ENCODE measurements around the gene ADAM19. TPM values are rescaled to one million over a fixed set of nuclear protein-coding genes. Genes with fewer than 3 reads are reported as not detected.

ADAM19 gene
- total and polyA plus RNA-seq, 2 donors (not counting 1 experiment from before 2014, with no cell fraction given): 13.0 to 65.2 TPM

DNA sequence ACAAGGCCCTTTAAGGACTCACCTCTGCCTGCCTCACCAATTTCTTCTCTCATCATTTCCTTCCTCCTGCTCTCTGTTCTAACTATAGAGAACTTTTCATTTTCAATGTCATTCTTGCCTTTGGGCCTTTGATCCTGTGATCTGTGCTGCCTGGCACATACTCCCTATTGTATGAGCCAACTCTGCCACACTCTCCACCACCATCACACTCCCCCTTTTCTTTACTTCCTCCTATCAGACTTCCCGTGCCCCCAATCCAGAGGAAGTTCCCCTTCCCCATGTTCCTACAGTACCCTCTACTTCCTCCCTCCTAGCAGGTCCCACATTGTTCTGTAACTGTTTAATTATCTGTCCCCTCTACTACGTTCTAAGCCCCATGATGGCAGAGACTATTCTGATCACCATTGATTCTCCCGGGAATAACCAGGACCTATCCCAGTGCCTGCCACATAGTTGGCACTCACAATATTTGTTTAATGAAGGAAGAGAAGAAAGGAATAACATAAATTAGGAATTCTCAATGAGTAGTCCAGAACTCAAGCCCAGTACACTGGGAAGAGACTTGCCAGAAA is 27.5 kb downstream of the ADAM19 start:
- no peaks in the 10 kb centered on the region for H3K9me3 ChIP-seq (ENCODE audit: control insufficient read depth, insufficient read depth, low read depth, low read length)
- peaks cover 49% of the 10 kb centered on the region for H3K4me1 ChIP-seq (ENCODE audit: control insufficient read depth, extremely low read depth, insufficient read depth, low read length)
- no peak overlapping the region for H3K9ac ChIP-seq (ENCODE audit: insufficient read depth, low read length)
- no peak for DNase-seq (ENCODE audit: low read depth in 2 of 2)
- H3K79me2 ChIP-seq (ENCODE audit: control insufficient read depth, insufficient read depth, low read length): peaks cover 35% of the 10 kb centered on the region
- H3K4me3 ChIP-seq (replicated peaks in 1 of 4; ENCODE audit: control extremely low read depth in 1 of 4, insufficient read depth in 1 of 4, low read depth in 3 of 4, low read length in 4 of 4): no peak overlapping the region
- H3K27ac ChIP-seq (ENCODE audit: insufficient read depth, low read length): peak overlapping the region; percentile 72
- H3K36me3 ChIP-seq (ENCODE audit: control insufficient read depth, insufficient read depth, low read length): no peaks in the 10 kb centered on the region
- no peak for TF ChIP-seq CTCF (conservative IDR thresholded peaks at IDR 0.05 in 1 of 2, IDR thresholded peaks at IDR 0.05 in 1 of 2; ENCODE audit: low read depth in 1 of 2, low read length in 2 of 2)
- no peak for TF ChIP-seq EZH2 (IDR thresholded peaks at IDR 0.05; ENCODE audit: low read length, missing control alignments)
- H2AFZ ChIP-seq (ENCODE audit: low read length): no peak overlapping the region
- no peaks in the 10 kb centered on the region for H4K20me1 ChIP-seq (ENCODE audit: control insufficient read depth, extremely low read depth, insufficient read depth, low read length)
- no peak overlapping the region for H3K4me2 ChIP-seq (ENCODE audit: extremely low read depth, insufficient read depth, low read length)
- no peaks in the 10 kb centered on the region for H3K27me3 ChIP-seq (ENCODE audit: control insufficient read depth, insufficient read depth, low read length)

DNA sequence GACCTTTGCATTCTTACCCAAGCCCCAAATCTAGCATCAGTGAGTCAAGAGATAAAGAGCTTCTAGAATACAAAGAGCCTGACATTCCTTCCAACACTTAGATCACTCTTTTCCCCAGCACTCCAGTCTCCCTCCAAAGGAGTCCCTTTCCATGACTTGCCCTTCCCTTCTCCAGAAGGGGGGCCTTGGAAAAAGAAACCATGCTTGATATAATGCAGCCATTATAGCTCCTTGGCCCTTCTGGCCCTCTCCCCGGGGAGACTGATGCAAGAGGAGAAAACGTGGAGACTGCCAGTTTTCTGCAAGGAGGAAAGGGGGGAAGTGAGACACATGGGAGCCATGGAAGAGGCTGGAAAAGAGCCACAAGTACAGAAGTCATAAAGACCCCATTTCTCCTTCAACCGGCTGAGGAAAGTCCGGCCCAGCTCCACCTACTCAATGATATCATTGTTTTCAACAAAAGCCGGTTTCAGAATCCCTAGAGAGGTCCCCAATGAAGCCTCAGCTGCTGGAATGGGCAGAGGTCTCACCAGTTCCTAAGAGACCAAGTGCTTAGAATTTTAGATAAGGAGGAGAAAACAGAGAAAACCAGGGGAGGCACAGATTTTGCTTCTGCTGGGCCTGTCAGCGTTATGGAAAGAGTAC is 29.0 kb downstream of the ADAM19 start:
- Histone ChIP-seq H3K4me1 (ENCODE audit: control insufficient read depth, extremely low read depth, insufficient read depth, low read length) (peaks cover 52% of the 10 kb centered on the region), H4K20me1 (ENCODE audit: control insufficient read depth, extremely low read depth, insufficient read depth, low read length) (no peaks in the 10 kb centered on the region), H2AFZ (ENCODE audit: low read length) (no peak overlapping the region), H3K27ac (ENCODE audit: insufficient read depth, low read length) (peak overlapping the region; percentile 6), H3K27me3 (ENCODE audit: control insufficient read depth, insufficient read depth, low read length) (no peaks in the 10 kb centered on the region), H3K4me3 (replicated peaks in 1 of 4; ENCODE audit: control extremely low read depth in 1 of 4, insufficient read depth in 1 of 4, low read depth in 3 of 4, low read length in 4 of 4) (no peak overlapping the region), H3K4me2 (ENCODE audit: extremely low read depth, insufficient read depth, low read length) (no peak overlapping the region), H3K9ac (ENCODE audit: insufficient read depth, low read length) (no peak overlapping the region), H3K9me3 (ENCODE audit: control insufficient read depth, insufficient read depth, low read depth, low read length) (no peaks in the 10 kb centered on the region), H3K36me3 (ENCODE audit: control insufficient read depth, insufficient read depth, low read length) (no peaks in the 10 kb centered on the region), H3K79me2 (ENCODE audit: control insufficient read depth, insufficient read depth, low read length) (peaks cover 33% of the 10 kb centered on the region)
- peak; percentile 36 to 78 for DNase-seq (ENCODE audit: low read depth in 2 of 2)
- no peak for TF ChIP-seq CTCF (conservative IDR thresholded peaks at IDR 0.05 in 1 of 2, IDR thresholded peaks at IDR 0.05 in 1 of 2; ENCODE audit: low read depth in 1 of 2, low read length in 2 of 2)
- TF ChIP-seq EZH2 (IDR thresholded peaks at IDR 0.05; ENCODE audit: low read length, missing control alignments): no peak

DNA sequence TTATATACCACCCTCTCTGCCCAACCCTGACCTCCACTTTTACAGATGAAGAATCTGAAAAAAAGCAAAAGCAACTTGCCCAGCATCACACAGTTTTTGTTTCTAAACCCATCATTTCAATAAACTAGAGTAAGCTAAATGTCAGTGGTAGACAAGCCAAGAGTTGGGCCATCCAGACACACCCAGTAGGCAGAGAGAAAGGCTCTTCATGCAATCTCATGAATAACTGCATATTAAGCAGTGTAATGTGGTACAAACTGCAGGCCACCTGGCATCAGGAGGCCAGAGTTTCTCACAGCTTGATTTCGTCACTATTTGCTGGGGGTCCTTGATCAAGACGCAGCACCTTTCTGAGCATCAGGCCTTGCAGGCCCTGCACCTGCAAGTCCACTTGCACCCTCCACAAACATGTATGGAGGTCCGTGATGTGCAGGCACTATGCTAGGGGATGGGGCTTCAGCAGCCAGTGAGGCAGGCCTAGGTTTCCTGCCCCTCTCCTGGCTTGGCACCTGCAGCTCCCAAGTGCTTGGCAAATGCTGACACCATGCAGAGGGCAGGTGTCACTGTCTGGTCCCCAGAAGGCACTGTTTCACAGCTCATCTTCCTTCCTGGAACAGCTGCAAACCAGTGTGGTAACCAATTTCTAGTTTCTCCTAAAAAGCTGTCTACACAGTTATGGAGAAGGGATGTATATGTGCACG is 29.8 kb downstream of the ADAM19 start:
- H3K27me3 ChIP-seq (ENCODE audit: control insufficient read depth, insufficient read depth, low read length): no peaks in the 10 kb centered on the region
- no peaks in the 10 kb centered on the region for H3K9me3 ChIP-seq (ENCODE audit: control insufficient read depth, insufficient read depth, low read depth, low read length)
- H3K4me3 ChIP-seq (replicated peaks in 1 of 4; ENCODE audit: control extremely low read depth in 1 of 4, insufficient read depth in 1 of 4, low read depth in 3 of 4, low read length in 4 of 4): no peak overlapping the region
- H3K79me2 ChIP-seq (ENCODE audit: control insufficient read depth, insufficient read depth, low read length): peaks cover 35% of the 10 kb centered on the region
- no peak for DNase-seq (ENCODE audit: low read depth in 2 of 2)
- peaks cover 59% of the 10 kb centered on the region for H3K4me1 ChIP-seq (ENCODE audit: control insufficient read depth, extremely low read depth, insufficient read depth, low read length)
- no peak overlapping the region for H2AFZ ChIP-seq (ENCODE audit: low read length)
- H3K27ac ChIP-seq (ENCODE audit: insufficient read depth, low read length): no peak overlapping the region
- H3K36me3 ChIP-seq (ENCODE audit: control insufficient read depth, insufficient read depth, low read length): no peaks in the 10 kb centered on the region
- H3K9ac ChIP-seq (ENCODE audit: insufficient read depth, low read length): no peak overlapping the region
- no peak for TF ChIP-seq EZH2 (IDR thresholded peaks at IDR 0.05; ENCODE audit: low read length, missing control alignments)
- no peak for TF ChIP-seq CTCF (conservative IDR thresholded peaks at IDR 0.05 in 1 of 2, IDR thresholded peaks at IDR 0.05 in 1 of 2; ENCODE audit: low read depth in 1 of 2, low read length in 2 of 2)
- H3K4me2 ChIP-seq (ENCODE audit: extremely low read depth, insufficient read depth, low read length): no peak overlapping the region
- no peaks in the 10 kb centered on the region for H4K20me1 ChIP-seq (ENCODE audit: control insufficient read depth, extremely low read depth, insufficient read depth, low read length)
